ENCODE results near the gene CRMP1. TPM values are rescaled to one million over a fixed set of nuclear protein-coding genes. Genes with fewer than 3 reads are reported as not detected.

The CRMP1 gene
- polyA plus RNA-seq, 1 experiment, result 5.6 TPM

DNA sequence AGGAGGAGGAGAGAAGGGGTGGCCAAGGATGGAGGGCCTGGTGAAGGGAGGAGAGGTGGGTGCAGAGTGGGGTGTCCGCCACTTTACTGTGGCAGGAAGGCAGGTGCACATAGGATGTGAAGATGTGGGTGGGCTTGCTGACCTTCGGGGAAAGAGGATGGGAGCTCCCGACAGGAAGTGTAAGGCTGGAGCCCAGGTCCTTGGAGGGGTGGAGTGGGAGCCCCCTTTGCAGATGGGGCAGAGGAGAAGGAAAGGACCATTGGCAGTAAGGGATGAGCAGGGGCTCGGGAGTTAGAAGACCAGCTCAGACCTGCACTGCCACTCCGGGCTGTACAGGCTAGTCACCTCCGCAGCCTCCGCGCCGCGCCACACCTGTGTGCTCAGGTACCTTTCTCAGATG, 92.4 kb downstream of the CRMP1 start:
- ChIA-PET POLR2A (no interaction called here), CTCF (interaction anchor here (1.1 kb wide), 1 partner anchor 11 kb away, joined by 5 read pairs; no protein-coding TSS in a partner anchor)
- TF ChIP-seq, protein P1, sequence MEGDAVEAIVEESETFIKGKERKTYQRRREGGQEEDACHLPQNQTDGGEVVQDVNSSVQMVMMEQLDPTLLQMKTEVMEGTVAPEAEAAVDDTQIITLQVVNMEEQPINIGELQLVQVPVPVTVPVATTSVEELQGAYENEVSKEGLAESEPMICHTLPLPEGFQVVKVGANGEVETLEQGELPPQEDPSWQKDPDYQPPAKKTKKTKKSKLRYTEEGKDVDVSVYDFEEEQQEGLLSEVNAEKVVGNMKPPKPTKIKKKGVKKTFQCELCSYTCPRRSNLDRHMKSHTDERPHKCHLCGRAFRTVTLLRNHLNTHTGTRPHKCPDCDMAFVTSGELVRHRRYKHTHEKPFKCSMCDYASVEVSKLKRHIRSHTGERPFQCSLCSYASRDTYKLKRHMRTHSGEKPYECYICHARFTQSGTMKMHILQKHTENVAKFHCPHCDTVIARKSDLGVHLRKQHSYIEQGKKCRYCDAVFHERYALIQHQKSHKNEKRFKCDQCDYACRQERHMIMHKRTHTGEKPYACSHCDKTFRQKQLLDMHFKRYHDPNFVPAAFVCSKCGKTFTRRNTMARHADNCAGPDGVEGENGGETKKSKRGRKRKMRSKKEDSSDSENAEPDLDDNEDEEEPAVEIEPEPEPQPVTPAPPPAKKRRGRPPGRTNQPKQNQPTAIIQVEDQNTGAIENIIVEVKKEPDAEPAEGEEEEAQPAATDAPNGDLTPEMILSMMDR (IDR thresholded peaks at IDR 0.05; ENCODE audit: low read depth, low read length), result no peak
- DNase-seq (ENCODE audit: low read depth, low spot score), result no peak
- no peak overlapping the region for H3K27ac ChIP-seq (ENCODE audit: low read depth, low read length)
- no peaks in the 10 kb centered on the region; the same call in 1 of the 2 replicates for H3K9me3 ChIP-seq (ENCODE audit: control insufficient read depth, insufficient read depth, low read length)
- no peaks in the 10 kb centered on the region for H3K27me3 ChIP-seq (ENCODE audit: control insufficient read depth, insufficient read depth, low read length)
- H3K4me3 ChIP-seq (ENCODE audit: low read depth, low read length), result no peak overlapping the region

DNA sequence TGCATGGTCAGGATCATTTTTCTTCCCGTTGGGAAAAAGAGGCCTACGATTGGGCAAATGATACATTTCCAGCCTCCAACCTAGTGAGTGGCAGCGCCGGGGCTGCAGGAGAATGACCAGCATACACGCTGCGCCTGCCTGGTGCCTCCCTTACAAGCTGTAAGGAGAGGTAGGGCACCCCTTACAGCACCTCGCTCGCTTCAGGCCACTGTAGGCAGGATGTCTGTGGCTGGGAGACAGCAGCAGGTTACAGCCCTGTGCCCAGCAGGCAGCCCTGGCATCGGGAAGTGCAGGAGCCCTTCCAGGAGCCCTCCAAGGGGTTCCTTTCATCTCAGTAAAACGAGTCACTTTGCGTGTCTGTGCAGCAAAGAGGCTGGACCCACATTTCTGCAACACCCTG, 93.5 kb downstream of the CRMP1 start:
- DNase-seq (ENCODE audit: low read depth, low spot score), result no peak
- CTCF ChIA-PET, result no interaction called here

GRCh38 chr4:5798946-5799345, 93.9 kb downstream of the CRMP1 start:
- Histone ChIP-seq H3K27me3 (ENCODE audit: control insufficient read depth, insufficient read depth, low read length) (no peaks in the 10 kb centered on the region), H3K9me3 (ENCODE audit: control insufficient read depth, insufficient read depth, low read length) (no peaks in the 10 kb centered on the region; the same call in 1 of the 2 replicates), H3K27ac (ENCODE audit: low read depth, low read length) (no peak overlapping the region), H3K4me3 (ENCODE audit: low read depth, low read length) (no peak overlapping the region)
- POLR2A ChIA-PET, result no interaction called here
- DNase-seq (ENCODE audit: low read depth, low spot score), result no peak
- TF ChIP-seq, protein P1 (IDR thresholded peaks at IDR 0.05; ENCODE audit: low read depth, low read length), result no peak
- CTCF ChIA-PET, result interaction anchor here (0.9 kb wide), 1 partner anchor 8 kb away, joined by 4 read pairs; no protein-coding TSS in a partner anchor

More for the DNA sequence above, 93.5 kb downstream of the CRMP1 start:
- POLR2A ChIA-PET, result no interaction called here
- no peaks in the 10 kb centered on the region; the same call in 1 of the 2 replicates for H3K9me3 ChIP-seq (ENCODE audit: control insufficient read depth, insufficient read depth, low read length)
- no peaks in the 10 kb centered on the region for H3K27me3 ChIP-seq (ENCODE audit: control insufficient read depth, insufficient read depth, low read length)
- no peak overlapping the region for H3K4me3 ChIP-seq (ENCODE audit: low read depth, low read length)
- H3K27ac ChIP-seq (ENCODE audit: low read depth, low read length), result no peak overlapping the region
- TF ChIP-seq, protein P1 (IDR thresholded peaks at IDR 0.05; ENCODE audit: low read depth, low read length), result no peak

DNA sequence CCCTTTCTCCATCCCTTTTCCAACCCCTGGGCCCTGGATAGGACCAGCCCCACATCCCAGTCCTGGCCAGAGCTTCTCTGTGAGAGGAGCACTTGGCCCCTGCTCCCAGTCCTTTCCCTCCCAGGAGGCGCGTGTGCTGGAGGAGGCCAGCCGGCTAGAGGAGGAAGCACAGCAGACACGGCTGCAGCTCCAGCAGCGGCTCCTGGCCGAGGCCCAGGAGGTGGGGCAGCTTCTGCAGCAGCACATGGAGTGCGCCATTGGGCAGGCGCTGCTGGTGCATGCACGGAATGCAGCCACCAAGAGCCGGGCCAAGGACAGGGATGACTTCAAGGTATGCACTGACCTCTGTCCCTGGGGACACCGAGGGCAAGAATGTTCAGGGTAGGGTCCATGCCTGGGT, 94.4 kb downstream of the CRMP1 start:
- ChIA-PET CTCF (interaction anchor here (0.9 kb wide), 1 partner anchor 8 kb away, joined by 4 read pairs; no protein-coding TSS in a partner anchor), POLR2A (no interaction called here)
- TF ChIP-seq, protein P1 (IDR thresholded peaks at IDR 0.05; ENCODE audit: low read depth, low read length), result no peak

DNA sequence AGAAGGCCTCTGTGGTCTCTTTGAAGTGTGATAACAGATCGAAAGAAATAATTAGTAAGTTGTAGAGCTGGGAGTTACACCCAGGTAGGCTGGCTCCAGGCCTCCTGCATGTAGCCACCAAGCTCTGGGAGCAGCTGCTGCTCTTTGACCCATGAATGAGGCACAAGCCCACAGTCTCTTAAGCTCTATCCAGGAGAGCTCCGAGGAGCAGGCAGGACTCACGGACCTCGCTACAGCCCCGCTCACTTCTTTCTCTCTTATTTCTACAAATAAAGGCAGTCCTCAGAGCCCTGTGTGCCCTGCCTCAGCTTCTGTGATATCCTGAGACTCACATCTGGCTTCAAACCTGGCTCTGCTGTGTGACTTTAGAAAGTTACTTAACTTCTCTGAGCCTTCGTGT, 95.0 kb downstream of the CRMP1 start:
- CTCF ChIA-PET, result no interaction called here
- no peak for DNase-seq (ENCODE audit: low read depth, low spot score)
- POLR2A ChIA-PET, result no interaction called here
- no peaks in the 10 kb centered on the region for H3K27me3 ChIP-seq (ENCODE audit: control insufficient read depth, insufficient read depth, low read length)
- no peak overlapping the region for H3K4me3 ChIP-seq (ENCODE audit: low read depth, low read length)
- no peak overlapping the region for H3K27ac ChIP-seq (ENCODE audit: low read depth, low read length)
- TF ChIP-seq, protein P1 (IDR thresholded peaks at IDR 0.05; ENCODE audit: low read depth, low read length), result no peak
- no peaks in the 10 kb centered on the region; the same call in 1 of the 2 replicates for H3K9me3 ChIP-seq (ENCODE audit: control insufficient read depth, insufficient read depth, low read length)

More for the DNA sequence above, 94.4 kb downstream of the CRMP1 start:
- Histone ChIP-seq H3K4me3 (ENCODE audit: low read depth, low read length) (no peak overlapping the region), H3K27me3 (ENCODE audit: control insufficient read depth, insufficient read depth, low read length) (no peaks in the 10 kb centered on the region), H3K27ac (ENCODE audit: low read depth, low read length) (no peak overlapping the region), H3K9me3 (ENCODE audit: control insufficient read depth, insufficient read depth, low read length) (no peaks in the 10 kb centered on the region; the same call in 1 of the 2 replicates)
- no peak for DNase-seq (ENCODE audit: low read depth, low spot score)
